MV-4-11 (cell line): ENCODE results near the gene ALG3.

Experiments
- DNase-seq: peaks from one replicate; lab custom pipeline; 2025; lab: John Stamatoyannopoulos, UW

ALG3 gene

DNA sequence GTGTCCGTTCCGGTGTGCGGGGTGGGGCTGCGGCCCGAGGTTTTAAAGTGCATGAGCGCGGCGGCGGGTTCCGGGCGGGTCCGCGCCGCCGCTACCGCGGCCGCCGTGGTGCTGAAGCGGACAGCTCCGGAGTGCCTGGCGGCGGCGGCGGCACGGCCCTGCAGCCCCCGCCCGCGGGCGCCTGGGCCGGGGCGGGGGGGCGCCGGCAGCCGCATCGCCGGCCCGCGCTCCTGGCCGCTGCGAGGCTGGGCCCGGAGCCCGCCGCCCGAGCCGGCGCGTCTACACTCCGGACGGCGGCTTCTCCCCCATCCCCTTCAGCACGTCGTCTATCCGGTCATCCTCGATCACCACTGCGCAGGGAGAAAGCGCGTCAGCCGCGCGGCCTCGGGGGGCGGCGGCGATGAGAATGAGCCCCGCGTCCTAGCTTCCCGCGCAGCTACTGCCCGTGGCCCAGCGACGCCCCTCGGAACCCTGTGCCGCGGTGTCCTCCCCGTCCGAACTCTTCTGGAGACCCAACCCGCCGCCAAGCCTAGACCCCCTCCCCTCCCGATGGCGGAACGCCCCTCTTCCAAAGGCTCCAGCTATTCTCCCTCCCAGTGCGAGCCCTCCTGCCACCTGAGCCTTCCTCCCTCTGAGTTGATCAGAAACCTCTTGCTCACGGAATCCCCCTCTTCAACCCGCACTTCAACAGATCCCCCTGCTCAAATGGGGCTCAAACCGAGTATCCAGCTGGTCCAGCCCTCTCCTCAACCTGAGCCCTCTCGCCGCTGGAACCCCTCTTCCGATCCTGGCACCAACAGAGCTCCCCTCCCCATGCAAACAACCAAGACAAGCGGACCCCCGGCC is 11.3 kb upstream of the ALG3 start:
- peak; percentile 4 for DNase-seq

DNA sequence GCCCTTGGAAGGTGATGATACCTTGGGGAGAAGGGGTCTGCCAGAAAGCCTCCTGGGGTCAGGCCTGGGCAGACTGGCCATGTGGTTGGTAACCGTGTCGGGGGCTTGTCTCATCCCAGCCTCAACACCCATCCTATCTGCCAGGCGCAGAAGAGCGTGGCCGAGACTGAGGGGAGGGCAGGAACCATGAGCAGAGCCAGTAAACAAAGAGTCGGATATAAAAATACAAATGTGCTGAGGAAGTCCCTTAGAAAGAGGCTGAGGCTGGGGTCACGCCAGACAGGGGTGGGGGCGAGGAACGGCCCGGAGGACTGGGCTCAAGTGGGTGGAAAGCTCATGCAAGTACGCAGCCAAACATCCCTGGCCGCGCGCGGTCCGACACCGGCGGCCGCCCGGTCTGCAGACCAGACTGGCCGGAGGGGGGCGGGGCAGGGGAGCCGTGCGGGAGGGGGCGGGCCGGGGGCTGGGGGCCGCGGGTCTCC is 10.7 kb upstream of the ALG3 start:
- DNase-seq: no peak

DNA sequence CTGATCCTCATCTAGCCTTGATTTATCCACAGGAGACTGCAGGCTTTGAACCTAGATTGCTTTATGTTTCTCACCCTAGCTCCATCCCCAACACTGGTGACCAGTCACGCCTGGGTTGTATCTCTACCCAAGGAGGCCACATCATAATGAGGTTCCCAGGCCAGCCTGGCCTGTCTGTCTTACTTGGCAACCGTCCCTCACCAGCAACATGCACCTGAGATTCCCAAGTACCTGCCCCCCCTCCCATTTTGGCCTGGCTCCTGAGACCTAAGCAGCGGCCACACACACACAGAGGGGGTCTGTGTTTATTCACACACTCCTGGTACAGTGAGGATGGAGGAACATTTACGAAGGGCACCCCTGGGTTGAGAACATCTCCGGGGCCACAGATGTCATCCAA is 10.2 kb upstream of the ALG3 start:
- DNase-seq: no peak

DNA sequence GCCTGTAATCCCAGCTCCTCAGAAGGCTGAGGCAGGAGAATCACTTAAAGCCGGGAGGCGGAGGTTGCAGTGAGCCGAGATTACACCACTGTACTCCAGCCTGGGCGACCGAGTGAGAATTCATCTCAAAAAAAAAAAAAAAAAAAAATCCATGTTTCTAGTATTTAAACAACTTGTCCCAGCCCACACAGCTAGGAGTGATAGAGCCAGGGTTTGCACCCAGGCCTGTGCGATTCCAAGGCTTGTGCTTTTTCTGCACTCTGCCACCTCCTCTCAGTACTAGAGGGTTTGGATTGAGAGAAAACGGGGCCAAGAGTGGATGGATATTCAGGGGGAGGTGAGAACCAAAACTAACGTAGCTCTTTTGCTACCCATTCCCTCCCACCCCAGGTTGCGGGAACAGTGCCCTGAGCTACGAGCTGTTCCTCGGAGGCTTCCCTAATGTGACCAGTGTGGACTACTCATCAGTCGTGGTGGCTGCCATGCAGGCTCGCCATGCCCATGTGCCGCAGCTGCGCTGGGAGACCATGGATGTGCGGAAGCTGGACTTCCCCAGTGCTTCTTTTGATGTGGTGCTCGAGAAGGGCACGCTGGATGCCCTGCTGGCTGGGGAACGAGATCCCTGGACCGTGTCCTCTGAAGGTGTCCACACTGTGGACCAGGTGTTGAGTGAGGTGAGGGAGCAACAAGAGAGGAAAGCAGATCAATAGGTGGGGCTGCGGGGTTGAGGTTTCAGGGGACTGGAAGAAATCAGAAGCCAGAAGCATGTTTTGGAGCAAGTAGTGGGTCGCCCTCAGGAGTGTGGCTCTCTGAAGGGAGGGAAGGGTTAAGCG is 8.5 kb upstream of the ALG3 start:
- no peak for DNase-seq

DNA sequence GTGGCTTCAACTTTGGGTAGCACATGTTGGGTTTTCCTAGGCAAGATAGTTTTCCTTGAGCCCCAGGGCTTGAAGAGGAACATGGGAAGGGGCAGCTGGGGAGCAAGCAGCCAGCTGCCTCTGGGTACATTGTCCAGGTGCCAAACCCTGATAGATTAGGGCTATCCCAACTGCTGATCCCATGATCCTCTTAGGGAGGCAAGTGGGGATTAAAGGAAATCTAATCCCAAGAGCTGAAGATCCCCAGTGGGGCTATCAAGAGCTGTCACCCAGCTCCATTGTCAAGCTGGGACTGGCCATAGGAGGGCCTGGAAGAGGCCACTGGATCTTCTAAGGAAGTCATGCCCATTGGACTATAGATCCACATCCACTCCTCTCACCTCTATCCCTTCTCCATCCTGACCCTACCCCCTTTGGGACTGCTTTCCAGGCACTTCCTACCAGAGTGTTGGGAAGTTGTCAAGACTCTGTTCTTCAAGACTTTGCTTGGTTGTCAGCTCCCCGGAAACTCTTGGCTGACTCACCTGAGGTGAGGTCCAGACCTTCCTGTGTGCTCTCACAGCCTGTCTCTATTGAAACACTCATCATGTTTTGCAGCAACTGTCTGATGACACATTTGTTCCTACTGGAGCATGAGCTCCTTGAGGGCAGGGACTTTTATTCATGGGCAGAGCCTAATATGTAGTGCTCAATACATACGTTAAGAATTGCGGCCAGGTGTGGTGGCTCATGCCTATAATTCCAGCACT is 6.7 kb upstream of the ALG3 start:
- DNase-seq: no peak

DNA sequence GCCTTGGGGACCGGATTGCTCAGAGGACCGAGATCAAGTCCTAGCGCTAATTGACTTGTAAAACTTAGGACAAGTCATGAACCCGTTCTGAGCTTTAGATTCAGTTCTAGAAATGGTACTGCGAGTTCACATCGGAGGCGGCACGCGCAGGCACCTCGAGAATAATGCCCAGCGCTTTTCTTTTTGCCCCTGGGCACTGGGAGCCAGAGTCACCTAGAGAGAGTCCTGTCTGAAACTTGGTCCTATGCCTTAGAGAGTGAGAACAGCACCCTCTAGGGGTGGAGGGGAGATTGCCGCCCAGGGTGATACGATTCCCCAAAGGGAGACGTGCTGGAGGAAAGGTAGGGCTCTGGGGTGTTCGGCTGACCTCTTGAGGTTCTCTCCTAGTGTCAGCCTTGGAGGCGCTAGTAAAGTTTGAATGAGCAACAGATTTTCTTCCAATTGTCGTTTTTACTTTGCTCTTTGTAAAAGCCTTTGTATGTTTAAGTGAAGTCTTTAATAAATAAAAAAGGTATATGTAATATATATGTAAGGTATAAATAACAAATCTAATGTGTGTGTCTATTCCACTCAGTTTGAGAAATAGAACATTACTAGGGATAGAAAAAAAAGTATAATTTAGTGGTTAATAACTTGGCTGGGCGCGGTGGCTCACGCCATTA is 1.5 kb upstream of the ALG3 start:
- DNase-seq: peak; percentile 91

DNA sequence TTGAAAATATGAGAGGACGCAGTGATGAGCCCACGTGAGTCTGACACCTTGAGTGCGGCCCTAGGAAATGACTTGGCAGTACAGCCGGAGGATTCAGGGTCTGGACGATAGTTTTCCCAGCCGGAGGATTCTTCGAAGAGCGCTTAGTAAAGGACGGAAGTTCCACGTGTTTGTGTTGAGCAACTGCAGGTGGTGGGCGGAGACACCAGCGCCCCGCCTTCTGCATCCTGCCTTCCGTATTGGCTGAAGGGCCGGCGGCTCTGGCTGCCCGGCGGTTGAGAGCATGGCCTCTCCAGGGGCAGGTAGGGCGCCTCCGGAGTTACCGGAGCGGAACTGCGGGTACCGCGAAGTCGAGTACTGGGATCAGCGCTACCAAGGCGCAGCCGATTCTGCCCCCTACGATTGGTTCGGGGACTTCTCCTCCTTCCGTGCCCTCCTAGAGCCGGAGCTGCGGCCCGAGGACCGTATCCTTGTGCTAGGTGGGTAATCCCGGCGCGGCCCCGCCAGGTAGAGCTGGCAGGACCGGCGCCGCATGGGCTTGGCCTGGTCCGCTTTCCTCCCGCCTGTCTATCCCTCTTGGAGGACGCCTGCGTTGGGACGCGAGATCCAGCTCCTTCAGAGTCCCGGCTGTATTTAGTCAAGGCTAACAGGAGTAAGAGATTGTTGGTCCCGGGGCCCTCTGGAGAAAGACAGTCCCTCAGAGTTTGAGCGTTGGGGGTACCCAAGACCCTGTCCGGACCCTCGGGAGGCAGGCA is 827 bp upstream of the ALG3 start, which contains the start of gene EEF1AKMT4:
TSS of gene EEF1AKMT4 (plus strand) at position 261 of the 755 bp plus-strand sequence. CDS start at position 284, 23 bp downstream.
- peak; percentile 98 for DNase-seq

DNA sequence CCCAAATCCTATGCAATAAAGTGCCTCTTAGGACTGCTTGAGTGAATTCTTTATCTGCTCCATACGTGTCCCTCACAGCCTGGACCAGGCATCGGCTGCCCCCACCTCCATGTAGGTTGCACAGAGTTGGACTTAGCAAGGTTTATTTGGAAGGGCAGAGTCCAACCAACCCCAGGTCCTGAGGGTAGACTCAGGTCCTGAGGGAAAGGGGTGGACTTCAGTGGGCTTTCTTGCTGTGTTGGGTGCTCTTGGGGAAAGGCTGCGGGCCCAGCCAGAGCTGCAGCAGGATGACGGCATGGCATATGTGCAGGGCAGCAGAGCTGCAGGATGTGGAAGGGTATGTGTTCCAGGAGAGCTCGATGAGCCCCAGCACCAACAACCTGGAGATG is 6.5 kb downstream of the ALG3 start:
- no peak for DNase-seq

DNA sequence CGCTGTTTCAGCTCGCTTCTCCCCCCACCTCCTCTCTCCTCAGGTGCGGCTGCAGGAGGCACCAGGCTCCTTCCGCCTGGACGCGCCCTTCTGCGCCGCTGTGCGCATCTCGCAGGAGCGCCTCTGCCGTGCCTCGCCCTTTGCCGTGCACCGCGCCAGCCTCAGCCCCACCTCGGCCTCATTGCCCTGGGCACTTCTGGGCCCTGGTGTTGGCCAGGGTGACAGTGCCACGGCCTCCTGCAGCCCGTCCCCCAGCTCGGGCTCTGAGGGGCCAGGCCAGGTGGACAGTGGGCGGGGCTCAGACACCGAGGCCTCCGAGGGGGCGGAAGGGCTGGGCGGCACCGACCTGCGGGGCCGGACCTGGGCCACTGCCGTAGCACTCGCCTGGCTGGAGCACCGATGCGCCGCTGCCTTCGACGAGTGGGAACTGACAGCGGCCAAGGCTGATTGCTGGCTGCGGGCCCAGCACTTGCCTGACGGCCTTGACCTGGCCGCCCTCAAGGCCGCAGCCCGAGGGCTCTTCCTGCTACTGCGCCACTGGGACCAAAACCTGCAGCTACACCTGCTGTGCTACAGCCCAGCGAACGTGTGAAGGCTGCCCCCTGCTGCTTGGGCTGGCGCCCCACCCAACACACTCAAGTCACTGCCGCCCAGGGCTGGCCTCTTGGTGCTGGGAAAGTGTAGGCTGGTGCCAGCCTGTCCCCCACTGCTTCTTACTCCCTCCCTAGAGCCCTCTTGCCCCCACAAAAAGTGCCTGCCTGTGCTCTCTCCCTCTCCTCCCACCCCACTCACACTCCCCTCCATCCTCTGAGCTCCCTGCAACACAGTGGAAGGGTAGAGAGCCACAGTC is 7.1 kb downstream of the ALG3 start:
- no peak for DNase-seq

DNA sequence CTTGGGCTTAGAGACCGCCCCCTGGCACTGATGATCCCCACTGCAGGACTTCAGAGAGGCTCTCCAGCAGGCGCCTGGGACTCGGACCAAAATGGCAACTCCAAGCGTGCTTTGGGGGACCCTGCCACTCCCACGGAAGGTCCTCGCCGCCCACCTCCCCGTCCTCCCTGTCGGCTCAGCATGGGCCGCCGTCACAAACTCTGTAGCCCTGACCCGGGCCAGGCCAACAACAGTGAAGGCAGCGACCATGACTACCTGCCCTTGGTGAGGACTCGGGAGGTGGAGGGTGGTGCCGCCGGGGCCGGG is 7.7 kb downstream of the ALG3 start:
- DNase-seq: no peak

DNA sequence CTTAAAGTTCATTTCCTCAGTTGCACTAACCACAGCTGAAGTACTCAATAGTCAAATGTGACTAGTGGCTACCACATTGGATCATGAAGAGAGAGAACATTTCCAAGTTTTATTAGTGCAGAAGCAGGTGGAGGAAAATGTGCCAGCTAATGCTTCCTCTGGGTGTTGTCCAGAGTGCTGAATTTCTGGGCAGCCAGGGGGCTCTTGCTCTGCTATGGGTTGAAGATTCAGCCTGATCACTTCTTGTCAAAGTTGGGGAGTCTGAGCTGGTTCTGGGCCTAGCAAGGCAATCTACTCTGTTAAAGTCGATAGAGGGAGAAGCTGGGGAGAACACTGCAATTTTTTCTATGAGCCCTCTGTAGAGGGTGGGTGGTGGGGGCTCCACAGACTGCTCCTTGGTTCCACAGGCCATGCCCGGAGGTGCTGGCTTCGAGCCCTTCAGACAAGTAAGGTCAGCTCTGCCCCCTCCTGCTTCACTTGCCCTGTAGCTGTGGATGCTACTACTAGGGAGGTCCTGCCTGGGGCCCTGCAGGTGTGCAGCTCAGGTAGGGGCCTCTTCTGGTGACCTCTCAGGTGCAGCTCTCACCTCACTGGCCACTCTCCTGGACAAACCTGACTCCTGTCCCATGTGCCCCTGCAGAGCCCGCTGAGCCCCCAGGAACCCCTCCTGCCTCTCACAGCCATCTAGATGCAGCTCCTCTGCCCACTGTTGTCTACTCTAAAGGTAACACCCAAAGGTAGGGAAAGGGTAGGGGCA is 8.2 kb downstream of the ALG3 start:
- DNase-seq: peak; percentile 33

DNA sequence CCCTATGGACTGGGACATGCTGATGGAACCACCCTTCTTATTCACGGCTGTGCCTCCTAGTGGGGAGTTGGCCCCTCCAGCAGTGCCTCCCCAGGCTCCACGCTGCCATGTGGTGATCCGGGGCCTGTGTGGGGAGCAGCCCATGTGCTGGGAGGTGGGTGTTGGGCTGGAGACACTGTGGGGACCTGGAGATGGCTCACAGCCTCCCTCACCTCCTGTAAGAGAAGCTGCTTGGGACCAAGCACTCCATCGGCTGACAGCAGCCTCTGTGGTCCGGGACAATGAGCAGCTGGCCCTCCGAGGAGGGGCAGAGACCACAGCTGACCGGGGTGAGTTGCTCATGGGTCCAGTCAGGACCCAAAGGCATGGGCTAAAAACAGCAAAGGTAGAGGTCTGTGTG is 9.1 kb downstream of the ALG3 start:
- DNase-seq: no peak

DNA sequence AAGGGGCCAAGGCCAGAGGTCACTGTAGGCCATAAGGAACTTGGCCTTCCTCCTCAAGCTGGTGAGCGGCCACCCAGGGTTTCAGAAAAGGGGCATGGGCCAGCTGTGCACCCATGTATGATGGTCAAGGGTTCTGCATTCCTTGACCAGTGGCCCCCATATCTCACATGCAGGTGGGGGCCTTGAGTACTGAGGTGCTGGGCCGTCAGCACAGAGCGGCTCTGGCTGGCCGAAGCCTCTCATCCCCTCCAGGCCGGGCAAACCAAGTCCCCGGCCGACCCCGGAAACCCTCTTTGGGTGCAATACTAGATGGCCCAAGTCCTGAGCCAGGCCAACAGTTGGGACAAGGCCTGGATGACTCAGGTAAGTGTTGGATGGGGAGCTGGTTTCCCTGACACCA is 9.5 kb downstream of the ALG3 start:
- DNase-seq: no peak

DNA sequence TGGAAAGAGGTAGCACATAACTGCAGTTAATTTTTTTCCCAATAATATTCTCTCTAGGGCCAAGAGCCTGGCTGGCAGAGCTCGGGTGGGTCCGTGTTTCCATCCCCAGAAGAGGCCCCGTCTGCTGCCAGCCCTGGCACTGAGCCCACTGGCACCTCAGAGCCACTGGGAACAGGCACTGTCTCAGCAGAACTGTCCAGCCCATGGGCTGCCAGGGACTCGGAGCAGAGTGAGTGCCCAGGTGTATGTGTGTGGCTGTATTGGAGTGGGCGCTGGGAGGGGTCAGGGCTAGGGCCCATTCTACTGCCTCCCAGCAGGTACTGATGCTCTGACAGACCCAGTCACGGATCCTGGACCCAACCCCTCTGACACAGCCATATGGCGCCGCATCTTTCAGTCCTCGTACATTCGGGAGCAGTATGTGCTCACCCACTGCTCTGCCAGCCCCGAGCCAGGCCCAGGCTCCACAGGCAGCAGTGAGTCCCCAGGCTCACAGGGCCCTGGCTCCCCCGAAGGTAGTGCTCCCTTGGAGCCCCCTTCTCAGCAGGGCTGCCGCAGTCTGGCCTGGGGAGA is 10.4 kb downstream of the ALG3 start:
- DNase-seq: no peak

DNA sequence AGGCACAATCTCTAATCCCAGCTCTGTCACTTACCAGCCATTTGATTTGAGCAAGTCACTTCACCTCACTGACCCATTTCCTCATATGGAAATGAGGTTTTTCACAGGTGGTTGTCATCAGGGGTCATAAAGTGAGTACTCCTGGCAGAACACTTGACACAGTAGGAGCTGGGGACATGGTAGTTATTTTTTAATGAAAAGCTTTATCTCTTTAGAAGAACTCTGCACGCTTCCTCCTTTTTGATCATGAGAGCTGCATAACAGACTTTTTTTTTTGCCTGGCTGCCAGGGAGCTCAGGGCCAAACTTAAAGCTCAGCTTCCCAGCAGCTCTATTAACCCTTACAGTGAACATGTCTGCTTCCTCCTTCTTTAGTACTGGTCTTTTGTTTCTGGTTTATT is 11.0 kb downstream of the ALG3 start:
- peak; percentile 30 for DNase-seq

DNA sequence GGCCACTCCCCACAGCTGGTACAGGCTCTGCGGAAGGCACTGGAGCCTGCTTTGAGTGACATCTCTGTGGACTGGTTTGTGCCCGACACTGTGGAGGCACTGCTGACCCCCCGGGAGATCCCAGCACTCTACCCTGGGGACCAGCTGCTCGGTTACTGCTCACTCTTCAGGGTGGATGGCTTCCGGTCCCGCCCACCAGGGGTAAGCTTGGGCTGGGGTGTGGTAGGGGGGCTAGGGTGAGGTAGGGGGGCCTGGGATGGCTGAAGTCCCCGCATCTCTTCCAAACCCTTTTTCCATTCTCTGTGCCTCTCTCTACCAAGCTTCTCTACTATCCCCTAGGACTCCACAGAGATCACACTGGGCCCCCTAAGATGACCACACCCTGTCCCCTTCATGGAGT is 11.6 kb downstream of the ALG3 start:
- no peak for DNase-seq

DNA sequence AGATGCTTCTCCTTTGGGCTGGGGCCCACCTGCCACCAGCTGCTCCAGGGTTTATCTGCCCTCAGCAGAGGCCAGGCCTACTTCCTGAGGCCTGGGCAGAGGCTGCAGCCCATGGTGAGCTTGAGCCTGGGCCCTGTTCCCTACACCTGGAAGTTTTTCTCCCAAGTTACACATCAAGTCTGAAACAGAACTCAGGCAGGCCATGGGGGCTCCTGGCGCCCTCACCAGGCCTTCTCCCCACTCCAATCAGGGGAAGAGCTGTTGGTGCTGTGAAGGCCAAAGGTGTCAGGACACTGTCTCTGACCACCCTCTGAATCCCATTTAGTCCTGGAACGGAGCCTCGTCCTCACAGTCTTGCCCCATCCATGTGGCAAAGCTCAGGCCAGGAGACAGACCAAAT is 12.1 kb downstream of the ALG3 start:
- DNase-seq: no peak

DNA sequence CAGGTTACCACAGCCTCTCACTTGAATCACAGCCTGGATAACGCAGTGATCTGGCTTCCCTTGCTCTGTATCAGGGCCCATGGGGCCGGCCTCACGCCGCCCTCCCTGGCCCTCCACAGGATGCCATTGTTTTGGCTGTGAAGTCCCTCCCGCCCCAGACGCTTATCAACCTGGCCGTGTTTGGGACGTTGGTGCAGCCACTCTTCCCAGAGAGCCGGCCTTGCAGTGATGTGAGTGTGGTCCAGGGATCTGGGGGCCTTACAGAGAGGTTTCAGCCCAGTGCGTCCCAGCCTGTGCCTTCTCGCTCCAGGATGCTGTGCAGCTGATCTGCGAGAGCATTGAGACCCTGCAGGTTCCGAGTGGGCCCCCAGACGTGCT is 12.7 kb downstream of the ALG3 start:
- no peak for DNase-seq

DNA sequence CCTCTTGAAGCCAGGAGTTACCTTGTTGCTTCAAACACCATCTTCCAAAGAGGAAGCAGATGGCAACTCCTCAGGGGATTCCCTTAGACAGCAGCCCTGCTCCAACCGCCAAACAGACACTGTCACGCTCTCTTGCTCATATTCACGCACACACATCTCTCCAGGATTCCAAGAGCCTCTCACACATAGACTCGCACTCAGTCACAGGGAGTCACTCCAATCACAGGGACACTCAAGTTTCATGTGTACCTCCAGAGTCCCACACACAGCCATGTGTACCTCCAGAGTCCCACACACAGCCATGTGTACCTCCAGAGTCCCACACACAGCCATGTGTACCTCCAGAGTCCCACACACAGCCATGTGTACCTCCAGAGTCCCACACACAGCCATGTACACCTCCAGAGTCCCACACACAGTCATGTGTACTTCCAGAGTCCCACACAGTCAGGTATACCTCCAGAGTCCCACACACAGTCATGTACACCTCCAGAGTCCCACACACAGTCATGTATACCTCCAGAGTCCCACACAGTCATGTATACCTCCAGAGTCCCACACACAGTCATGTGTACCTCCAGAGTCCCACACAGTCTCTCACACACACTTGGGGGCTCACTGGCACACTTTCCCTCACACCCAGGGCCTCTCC is 13.3 kb downstream of the ALG3 start:
- no peak for DNase-seq
